GM18511 (cell line): ENCODE results near the gene EML5.

Experiments used
- ATAC-seq: cut with Tn5 transposase; IDR thresholded peaks from one replicate; pipeline ENCODE4 v1.9.1; 2021; ENCODE audit warnings: mild to moderate bottlenecking, moderate library complexity; ENCODE audit not compliant: unreplicated experiment

Gene EML5

GRCh38 chr14:88727057-88727456 is 65.7 kb downstream of the EML5 start:
- ATAC-seq: no peak

GRCh38 chr14:88710709-88711108 is 82.0 kb downstream of the EML5 start:
- no peak for ATAC-seq

GRCh38 chr14:88707088-88707487 is 85.7 kb downstream of the EML5 start:
- ATAC-seq: no peak

GRCh38 chr14:88706425-88706824 is 86.3 kb downstream of the EML5 start:
- ATAC-seq: no peak

DNA sequence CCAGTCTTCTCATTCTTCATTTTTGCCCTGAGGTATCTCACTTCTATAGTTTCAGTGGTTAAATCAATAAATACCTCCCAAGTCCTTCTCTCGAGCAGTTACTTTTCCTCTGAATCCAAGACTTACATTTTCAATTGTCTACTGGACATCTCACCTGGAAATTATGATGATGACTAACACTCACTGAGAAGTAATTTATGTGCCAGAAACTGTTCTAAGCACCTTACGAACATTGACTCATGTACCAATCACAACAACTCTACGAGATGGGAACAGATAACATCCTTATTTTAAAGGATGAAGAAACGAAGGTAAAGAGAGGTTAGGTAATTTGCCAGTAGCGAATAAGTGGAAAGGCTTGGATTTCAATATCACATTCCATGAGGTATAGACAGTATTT is 94.1 kb downstream of the EML5 start:
- ATAC-seq: no peak

DNA sequence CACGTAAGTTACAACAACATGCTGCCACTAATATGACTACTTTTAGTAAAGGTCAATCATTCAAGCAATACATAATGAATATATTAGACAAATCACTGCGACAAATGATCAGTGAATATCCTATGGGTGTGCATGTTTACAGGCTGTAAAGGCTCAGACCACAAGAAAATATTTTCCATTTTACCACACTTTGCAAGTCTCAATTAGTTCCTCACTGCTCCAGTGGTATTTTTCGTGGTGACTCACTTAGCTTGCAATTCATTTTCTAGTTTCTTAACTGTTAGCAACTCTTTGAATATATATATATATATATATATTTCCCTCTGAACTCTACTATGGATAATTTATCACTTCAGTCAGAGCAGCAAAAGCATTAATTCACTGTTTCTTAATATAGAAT is 96.9 kb downstream of the EML5 start:
- ATAC-seq: no peak

GRCh38 chr14:88688386-88688785 is 104.4 kb downstream of the EML5 start:
- ATAC-seq: no peak

- no peak for ATAC-seq
Observed at GRCh38 chr14:88683119-88683518, 109.6 kb downstream of the EML5 start.

DNA sequence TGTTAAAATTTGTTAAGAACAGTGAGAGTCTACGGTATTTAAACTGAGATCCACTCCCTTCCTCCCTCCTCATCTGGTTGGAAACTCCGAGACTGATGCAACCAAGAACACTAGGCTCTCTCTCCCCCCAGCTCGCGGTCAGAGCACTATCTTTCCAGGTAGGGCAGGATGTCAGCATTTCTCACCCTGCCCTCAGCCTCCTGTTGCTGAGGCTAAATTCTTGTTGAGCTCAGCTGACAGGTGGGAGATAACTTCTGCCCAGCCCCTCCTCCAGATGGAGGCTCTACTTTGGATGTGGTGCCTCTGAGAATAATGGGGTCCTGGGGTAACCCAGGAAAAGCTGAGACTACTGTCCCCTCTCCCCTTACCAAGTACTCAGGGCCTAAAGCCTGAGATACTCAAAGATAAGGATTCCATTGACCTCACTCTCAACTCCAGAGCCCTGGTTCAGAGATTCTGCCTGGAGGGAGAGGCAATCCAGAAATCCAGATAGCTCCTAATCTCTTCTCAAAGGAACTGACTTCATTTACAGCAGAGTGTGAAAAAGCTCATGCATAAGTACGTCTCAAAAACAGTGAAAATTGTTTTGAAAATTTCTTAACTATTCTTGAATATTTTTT is 110.1 kb downstream of the EML5 start:
- ATAC-seq: no peak

DNA sequence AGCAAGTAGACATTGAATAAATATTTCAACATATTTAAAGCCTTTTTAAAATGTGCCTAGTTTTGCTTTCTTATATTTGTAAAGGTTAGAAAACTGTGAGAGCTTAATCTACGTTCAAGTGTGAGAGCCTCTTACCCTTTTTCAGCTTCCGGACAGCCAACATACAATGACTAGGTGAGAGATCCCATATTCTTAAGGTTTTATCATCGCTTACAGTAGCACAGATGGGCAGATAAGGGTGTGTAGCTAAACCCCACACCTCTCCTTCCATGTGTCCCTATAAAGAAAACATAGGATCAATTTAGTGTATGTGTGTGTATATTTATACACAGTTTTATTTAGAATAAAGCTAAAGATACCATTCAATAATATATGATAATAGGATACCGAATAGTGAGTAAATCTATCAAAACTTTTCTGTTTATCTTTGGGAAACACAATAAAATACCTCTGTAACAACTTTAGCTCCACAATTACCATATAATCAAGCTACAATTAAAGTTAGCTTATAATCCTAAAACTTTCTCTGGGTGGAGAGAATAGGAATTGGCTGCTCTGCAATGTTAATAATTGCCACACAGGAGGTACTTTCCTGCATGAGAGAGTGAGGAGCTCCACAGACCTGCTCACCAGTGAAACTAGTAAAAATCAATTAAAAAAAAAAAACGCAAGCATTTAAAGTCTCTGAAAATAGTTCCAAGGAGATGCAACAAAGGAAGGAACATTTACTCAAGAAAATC is 110.8 kb downstream of the EML5 start:
- no peak for ATAC-seq

DNA sequence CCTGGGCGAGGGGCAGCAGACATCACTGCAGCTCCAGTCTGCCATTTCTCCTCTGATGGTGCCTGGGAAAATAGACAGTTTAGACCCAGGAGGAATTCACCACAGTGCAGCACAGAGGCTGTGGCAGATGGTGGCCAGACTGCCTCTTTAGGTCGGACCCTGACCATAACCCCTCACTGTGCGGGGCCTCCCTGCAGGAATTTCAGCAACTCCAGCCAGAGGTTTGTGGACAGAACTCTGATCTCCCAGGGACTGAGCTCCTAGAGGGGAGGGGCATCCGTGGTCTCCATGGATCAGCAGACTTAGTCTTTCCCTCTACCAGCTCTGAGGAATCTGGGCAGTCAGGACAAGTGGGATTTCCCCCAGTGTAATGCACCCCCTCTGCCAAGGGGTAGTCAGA is 123.4 kb downstream of the EML5 start:
- ATAC-seq: no peak

GRCh38 chr14:88668448-88669116 is 124.2 kb downstream of the EML5 start:
- peak; percentile 57 for ATAC-seq

DNA sequence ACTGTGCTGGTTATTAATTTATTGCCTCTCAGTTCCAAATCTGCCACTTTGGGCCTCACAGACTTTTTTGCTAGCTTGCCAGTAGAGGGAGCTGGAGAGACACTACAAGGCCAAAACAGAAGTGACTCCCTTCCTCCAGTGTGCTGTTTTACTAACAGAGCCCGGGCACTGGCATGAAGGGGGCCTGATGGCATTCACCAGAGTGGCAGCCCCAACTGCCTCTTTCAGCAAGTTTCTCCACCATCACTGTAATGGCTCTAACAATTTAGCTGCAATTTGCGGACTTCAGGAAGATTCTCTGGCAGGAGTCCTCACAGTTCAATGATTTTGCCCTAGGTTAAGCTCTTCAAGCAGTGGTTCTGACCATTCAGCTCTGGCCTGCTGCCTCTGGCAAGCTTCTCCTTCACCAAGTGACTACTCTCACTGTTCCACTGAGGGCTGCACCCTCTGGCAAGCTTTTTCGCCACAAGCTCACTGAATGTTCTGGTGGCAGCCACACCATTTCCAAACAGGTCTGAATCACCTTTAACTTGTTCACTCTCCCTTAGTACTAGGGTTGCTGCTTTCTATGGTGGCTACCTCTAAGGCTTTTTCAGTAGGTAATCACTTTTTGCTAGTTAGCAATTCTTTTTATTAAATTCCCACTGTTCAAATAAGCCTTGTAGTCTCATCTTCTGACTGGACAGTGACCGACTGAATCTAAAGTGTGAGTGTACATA is 125.0 kb downstream of the EML5 start:
- peak; percentile 86 for ATAC-seq

DNA sequence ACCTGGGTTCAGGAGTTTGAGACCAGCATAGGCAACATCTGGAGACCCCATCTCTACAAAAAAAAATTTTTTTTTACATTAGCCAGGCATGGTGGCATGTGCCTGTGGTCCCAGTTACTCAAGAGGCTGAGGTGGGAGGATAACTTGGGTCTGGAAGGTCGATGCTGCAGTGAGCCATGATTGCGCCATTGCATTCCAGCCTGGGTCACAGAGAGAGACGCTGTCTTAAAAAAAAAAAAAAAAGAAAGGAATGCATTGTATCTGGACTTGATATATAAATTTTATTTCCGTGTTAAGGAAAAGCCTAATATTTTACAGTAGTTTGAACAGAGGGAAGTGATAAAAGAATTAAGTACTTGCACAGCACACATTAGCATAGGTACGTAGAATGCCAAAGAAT is 132.7 kb downstream of the EML5 start:
- no peak for ATAC-seq

DNA sequence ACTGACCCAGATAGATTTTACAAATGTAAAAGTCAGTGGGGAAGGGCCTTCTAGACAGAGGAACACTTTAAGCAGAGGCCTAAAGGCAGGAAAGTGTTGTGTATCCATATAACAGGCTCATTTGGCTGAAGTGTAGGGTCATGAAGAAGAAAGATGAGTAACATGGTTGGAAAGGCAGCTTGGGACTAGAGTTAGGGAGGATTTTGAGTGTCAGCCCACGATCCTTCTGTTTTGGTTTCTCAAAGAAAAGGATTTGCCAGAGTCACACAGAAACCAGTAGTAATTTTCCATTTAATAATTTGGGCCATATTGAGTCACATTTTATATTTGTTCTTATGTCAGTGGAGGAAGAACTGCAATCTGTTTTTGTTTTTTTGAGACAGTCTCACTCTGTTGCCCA is 153.5 kb downstream of the EML5 start:
- no peak for ATAC-seq

DNA sequence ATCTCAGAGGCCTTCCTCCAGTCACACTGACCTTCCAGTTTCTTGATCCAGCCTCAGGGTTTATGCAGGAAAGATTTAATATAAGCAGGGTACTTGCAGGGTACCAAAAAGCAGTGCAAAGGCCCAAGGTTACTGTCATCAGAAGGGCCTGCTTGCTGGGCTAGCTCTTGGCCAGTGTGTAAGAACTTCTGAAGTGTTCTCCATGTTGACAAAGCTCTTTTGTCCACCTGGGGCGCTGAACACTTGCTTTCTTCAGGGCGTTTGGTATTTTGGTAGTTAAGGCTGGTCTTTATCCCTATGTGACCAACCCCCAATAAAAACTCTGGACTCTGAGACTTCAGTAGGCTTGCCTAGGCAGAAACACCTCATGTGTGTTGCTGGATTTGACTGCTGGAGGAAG is 160.2 kb downstream of the EML5 start:
- no peak for ATAC-seq

- ATAC-seq: no peak
Observed at GRCh38 chr14:88631091-88631490, 161.7 kb downstream of the EML5 start.

GRCh38 chr14:88630565-88630964 is 162.2 kb downstream of the EML5 start:
- ATAC-seq: no peak

- ATAC-seq: no peak
Observed at GRCh38 chr14:88628462-88628861, 164.3 kb downstream of the EML5 start.

GRCh38 chr14:88628033-88628432 is 164.7 kb downstream of the EML5 start:
- ATAC-seq: no peak

DNA sequence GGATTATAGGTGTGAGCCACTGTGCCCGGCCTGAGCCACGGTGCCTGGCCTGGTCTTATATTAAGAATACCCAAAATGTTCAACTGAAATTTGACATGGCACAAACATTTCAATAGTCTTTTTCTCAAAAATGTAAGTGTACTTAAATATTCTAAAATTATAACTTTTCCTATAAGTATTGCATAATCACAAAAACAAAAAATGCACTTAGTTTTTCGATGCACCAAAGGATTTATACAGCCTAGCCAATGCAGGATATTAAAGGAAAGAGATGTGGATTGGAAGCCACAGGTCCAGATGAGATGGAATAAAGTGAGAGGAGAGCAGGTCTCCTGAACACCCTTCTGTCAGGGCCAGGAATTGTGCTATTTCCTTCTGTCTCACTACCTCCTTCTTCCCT is 167.1 kb downstream of the EML5 start:
- no peak for ATAC-seq

DNA sequence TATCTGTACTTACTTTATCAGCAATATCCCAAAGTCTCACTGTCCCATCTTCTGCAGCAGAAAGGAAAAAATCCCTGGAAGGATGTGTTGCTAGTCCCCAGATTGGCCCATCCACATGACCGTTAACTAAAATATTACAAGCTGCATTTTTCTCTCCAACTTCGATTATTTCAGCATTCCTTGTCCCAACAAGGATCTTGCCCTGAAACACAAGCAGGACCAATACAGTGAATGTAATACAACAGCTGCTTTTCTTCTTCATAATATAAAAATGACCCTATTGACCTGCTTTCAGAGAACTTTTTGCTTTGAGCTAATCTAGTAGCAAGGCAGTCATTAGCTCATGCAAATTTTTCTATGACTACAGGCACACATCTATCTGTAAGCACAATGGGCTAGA is 171.7 kb downstream of the EML5 start:
- ATAC-seq: no peak
